Left kidney (tissue), 2 donors: ENCODE data around the gene RAB37. TPM values are rescaled to one million over a fixed set of nuclear protein-coding genes. Genes with fewer than 3 reads are reported as not detected.

ENCODE experiments used
- DNase-seq: peaks from one replicate; pipeline ENCODE4 v3.0.0-alpha.2; 2013
- polyA plus RNA-seq: library from polyadenylated mRNA; unstranded; fragments of 120-200 nt; gene quantifications from one replicate; pipeline ENCODE4 v1.2.1, GENCODE V29; 2013; ENCODE audit not compliant: insufficient read length

Gene RAB37
- polyA plus RNA-seq, 1 donor = 6.6 TPM

DNA sequence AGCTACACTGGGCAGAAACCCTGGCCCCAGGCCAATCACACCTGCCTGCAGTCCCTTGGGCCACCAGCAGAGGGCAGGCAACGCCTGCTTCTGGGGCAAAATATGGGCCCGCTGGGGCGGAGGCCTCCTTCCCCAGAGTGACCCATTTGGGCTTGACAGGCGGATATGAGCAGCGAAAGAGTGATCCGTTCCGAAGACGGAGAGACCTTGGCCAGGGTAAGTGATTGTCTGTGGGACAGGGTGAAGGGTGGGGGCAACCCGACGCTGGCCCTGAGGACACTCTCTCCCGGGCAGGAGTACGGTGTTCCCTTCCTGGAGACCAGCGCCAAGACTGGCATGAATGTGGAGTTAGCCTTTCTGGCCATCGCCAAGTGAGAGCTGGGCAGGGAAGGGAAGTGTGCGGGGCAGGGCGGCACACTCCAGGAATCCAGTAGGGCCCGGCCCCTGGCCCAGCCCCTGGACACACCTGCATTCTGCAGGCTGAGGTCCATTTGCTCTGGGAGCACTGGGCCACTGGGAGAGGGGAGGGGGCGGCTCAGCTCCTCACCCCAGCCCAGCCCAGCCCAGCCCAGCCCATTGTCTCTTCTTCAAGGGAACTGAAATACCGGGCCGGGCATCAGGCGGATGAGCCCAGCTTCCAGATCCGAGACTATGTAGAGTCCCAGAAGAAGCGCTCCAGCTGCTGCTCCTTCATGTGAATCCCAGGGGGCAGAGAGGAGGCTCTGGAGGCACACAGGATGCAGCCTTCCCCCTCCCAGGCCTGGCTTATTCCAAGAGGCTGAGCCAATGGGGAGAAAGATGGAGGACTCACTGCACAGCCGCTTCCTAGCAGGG, 7.9 kb downstream of the RAB37 start:
- no peak for DNase-seq

DNA sequence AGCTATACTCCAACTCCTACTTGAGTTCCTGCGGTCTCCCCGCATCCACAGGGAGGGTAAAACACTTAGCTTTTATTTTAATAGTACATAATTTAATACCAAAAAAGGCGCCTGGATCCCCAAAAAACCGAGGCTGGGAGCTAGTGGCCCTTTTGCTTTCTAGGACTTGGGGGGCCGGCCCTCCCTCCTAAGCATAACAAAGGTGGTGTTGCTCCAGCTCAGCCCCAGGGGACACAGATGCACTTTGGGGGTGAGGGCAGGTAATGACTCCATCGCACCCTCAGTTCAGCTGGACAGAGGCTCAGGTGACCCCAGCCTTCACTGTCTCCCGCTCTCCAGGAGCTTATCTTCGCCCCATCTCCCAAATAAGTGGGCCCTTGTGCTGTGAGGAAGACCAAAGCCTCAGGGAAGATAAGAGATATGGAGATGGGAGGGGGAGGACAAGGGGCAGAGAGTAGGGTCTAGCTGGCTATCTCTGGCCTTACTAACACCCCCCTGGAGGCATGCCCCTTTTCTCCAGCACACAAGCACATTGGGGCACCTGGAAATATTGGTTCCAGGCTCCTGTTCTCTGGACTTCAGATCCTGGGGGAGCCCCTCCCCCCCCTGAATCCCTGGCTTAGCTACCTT, 8.6 kb downstream of the RAB37 start:
- no peak for DNase-seq

DNA sequence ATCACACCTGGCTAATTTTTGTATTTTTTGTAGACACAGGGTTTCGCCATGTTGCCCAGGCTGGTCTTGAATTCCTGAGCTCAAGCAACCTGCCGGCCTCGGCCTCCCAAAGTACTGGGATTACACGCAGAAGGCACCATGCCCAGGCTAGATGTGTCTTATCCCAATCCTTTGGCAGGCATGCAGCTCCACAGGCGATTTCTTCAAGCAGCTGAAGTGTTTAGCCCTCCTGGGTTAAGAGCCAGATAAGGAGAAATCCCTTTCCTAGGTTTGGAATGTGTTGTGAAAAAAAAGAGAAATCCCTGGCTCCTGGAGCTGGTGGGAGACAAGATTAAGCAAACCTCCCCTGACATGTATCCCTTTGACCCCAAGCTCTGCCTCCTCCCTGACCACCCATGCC, 9.3 kb downstream of the RAB37 start:
- no peak for DNase-seq

DNA sequence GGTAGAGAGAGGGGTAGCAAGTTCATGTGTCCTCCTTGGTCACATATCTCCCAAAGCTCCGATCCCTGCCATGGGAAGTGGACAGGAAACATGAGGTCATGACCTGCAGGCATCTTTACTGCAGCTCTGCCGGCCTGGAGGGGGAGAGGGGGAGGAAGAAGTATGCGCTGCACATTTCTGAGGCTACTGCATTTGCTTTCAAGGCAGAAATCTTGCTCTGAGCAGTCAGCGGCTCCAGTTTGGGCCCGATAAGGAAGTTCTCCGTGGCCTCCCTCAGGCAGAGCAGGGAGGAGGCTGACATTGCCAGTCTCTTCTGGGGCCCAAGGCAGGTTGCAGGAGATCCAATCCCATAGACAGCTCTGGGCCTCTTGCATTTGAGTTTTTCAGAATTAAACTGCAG, 9.9 kb downstream of the RAB37 start:
- no peak for DNase-seq

DNA sequence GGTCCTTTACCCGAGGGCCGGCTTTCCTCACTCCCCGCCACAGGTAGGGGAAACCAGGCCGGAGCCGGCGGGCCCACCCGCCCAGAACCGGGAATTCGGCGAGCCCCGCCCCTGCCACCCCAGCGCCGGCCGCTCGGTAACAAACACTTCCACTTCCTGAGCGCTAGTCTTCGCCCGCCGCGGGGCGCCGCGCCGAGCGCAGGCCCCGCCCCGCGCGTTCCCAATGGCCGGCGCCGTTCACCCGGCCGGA, 11.1 kb downstream of the RAB37 start:
- DNase-seq = no peak

DNA sequence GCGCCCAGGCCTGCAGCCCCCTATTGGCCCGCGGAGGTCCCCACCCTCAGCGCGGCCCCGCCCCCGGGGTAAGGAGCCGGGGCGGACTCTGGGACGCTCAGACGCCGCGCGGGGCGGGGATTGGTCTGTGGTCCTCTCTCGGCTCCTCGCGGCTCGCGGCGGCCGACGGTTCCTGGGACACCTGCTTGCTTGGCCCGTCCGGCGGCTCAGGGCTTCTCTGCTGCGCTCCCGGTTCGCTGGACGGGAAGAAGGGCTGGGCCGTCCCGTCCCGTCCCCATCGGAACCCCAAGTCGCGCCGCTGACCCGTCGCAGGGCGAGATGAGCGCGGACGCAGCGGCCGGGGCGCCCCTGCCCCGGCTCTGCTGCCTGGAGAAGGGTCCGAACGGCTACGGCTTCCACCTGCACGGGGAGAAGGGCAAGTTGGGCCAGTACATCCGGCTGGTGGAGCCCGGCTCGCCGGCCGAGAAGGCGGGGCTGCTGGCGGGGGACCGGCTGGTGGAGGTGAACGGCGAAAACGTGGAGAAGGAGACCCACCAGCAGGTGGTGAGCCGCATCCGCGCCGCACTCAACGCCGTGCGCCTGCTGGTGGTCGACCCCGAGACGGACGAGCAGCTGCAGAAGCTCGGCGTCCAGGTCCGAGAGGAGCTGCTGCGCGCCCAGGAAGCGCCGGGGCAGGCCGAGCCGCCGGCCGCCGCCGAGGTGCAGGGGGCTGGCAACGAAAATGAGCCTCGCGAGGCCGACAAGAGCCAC, 11.6 kb downstream of the RAB37 start, which contains the start of gene NHERF1:
TSS of gene NHERF1 (plus strand) at position 100 of the 750 bp plus-strand sequence. CDS start at position 319, 219 bp downstream.
- peak; percentile 91 for DNase-seq

DNA sequence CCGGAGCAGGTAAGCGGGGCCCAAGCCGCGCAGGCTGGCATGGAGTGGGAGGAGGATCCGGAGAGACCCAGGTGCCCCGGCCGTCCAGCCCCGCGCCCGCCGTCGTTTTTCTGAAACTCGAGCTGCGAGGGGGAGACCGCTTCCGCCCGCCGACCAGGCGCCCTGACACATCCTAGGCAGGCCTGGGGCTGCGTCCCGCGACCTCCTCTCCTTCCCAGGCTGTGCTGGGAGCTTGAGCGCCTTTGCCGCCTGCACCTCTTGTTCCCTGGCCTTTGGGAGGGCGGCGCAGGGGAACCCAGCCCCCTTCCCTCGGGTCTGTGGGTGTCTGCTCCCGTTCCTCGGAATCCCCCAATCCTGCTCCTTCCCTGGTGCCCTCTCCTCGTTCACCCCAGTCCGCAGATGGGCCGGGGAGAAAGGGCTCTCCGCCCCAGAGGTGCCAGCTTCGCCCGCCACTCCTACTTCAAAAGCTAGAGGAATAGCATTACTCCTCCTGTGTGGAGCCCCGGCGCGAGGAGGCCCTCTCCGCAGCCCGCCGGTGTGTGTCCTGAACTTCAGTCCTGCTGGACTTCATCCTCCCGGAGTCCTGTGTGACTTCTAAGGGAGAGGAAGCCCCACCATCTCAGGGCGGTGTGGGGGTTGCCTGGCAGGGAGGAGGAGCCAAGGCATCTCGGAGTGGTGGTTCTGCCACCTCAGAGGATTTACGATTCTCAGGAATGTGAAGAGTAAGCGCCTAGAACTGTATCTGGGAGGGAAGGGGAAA, 12.4 kb downstream of the RAB37 start:
- DNase-seq = no peak

DNA sequence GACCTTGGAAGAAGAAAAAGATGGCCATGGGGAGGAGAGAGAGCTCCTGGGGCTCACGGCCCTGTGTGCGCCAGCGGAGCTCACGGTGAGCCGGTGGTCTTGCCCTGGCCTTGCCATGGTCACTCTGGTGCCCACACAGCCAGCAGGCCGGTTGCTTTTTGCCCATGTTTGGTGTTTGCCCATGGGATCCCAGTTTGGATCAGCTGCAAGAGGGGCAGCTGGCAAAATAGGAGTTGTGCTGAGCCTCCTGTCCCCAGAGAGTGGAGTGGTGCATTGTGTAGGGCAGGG, 12.9 kb downstream of the RAB37 start:
- DNase-seq = no peak

DNA sequence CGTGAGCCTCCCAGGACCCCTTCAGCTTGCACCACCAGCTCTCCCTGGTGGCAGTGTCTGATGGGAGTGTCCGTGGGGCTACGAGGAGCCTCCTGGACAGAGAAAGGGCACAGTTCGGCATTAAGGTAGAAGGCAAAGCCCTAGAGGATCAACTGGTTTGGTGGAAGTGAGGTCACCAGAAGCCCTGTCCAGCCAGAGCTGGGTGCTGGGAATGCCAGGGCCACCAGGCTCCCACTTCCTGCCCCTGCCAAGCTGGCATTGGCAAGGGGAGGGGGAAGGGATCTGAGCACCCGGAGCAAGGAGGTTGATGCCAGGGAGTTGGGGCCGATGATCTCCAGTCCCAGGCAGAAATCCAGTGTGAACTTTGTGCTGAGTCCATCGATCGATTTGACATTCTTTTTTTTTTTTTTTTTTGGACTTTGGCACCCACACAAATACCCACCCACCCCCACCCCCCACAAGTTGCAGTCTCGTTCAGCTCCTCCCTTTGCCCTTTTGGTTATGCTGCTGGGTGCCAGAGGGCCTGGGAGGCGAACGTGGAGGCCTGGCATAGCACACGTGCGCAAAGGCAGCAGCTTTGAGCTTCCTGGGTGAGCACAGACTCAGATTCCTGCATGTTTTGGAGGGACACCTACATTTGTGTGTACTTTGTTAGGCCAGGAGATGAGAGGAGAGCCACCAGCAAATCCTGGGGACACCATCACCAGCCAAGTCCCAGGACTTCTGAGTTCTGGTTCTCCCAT, 13.4 kb downstream of the RAB37 start:
- no peak for DNase-seq

DNA sequence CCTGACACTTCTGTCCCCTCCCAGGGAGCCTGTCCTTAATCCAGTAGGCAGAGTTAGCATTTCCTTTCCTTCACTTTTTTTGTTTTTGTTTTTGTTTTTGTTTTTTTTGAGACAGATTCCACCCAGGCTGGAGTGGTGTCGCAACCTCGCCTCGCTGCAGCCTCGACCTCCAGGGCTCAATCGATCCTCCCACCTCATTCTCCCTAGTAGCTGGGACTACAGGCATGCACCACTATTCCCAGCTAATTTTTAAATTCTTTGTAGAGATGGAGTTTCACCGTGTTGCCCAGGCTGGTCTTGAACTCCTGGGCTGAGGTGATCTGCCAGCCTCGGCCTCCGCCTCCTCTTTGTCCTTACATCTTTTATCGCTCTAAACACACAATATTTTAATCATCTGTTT, 15.4 kb downstream of the RAB37 start:
- no peak for DNase-seq

DNA sequence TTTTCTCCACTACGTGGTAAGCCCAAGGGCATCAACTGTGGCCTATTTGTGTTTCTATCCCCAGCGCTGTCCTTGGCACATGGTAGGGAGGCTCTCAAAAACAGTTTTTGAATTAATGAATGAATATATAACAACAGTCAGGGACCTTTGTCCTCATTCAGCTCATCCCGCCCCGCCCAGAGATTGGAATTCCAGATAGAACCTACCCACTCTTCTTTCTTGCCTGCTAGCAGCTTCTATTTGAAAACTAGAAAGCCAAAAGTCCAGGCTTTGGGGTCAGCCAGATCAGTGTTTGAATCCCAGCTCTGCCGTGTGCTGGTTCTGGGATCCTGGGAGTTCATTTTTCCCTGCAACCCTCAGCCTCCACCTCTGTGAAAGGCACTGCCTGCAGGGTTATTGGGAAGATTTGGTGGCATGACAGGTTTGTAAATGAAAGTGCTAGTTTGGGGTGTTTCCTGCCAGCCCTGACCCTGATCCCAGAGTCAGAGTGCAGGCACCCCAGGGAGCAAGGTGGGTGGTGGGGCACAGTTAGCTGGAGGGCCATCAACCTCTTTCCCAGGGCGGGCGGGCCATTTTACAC, 15.9 kb downstream of the RAB37 start:
- DNase-seq = no peak

DNA sequence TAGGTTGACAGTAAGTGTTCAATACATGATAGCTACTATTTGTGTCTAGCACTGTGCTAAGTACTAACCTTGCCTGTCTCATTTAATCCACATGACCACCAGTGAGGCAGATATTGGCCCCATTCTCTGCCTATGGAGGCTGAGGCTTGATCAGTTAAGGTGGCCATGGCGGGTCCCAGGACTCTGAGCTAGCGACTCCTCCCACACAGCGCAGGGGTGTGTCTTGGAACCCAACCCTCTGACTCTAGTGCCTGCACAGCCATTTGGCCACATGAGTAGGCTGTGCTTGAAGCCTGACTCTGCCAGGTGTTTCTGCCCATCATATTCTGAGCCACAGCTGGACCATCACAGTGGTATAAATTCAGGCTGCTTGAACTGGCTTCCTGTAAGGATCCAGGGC, 17.8 kb downstream of the RAB37 start:
- DNase-seq = no peak

DNA sequence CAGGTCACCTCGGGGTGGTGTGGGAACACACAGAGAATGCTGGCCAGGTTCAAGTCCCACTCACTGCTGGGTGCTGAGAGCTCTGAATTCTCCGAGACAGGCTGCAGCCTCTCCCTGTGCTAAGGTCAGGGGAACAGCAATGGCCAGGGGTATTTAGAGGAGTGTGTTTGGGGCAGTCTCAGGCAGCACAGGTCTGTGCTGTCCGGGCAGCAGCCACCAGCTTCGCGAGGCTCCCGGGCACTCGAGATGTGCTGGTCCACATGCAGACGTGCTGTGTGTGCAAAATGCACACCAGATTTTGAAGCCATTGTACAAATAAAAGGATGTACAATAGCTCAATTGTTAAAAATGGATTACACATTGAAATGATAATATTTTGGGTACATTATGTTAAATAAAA, 18.5 kb downstream of the RAB37 start:
- DNase-seq = no peak

DNA sequence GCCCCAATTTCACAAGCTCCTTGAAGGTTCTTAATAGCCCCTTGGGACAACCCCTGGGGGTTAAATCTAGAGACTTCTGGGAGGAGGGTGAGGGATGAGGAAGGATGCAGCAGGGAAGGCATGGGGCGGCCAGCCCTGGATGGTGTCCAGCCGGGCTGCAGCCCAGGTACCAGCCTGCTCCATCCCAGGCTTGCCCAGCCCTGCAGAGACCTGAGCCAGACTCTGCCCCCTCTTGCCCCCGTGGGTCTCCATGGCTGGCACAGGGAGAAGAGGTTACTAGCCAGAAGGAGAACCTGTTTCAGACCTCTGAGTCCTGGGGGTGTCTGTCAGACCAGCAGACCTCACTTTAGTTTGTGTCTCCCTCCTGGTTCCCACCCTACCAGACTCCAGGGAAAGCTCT, 19.8 kb downstream of the RAB37 start:
- DNase-seq = no peak

DNA sequence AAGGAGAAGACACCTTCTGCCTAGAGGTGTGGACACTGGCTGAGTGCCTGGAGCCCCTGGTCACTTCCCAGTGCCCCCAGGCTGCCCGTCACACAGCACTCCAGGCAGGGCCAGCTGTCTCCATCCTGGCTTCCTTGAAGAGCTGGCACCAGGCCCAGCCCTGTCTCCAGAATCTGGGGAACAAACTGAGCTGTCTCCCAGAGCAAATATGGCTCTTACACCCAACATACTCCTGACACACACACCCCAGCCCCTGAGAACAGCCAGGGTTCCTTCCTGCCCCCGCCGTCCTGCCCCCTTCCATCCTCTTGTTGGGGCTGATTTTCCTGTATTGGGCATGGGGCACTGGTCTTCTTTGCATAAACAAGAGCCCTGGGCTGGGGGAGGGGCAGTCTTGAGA, 20.4 kb downstream of the RAB37 start:
- DNase-seq = no peak

DNA sequence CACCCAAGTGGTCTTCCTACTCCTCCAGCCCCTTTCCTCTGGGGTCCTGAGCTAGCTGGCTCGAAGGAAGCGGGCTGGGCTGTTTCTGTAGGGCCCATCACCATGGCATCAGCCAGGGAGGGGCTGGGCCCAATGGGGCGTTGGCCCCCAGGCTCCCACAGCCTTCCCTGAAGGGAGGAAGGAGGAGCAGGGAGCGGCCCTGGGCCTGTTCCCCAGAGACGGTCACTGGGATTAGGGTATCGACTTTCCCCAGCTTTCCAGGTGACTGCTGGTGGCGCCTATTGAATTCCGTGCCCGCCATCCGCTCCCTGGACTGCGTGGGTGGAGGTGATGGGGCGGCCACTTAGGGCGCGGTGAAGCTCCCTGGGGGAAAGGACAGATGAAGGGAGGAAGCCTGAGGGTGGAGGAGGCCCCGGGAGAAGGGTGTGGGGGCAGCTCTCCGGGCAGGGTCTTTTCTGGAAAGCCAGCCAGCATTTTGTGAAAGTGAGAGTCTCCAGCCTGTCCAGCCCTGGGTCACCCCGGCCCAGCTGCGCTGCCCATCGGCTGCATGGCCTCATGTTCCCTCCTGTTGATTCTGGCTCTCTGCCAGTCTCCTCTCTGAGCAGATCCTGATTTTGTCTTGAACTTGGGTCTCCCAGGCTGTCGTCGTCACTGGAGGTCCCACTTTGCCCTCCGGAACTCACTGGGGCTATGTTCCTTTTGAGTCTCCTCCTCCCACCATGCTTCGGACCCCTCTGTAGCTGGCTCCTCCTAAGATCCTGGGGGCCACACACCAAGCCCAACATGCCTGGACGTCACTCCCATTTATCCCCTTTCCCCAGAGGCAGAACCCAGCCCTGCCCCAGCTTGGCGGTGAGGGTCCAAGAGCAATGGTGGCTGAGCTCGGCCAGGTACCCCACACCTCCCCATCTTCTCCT, 21.1 kb downstream of the RAB37 start:
- no peak for DNase-seq

DNA sequence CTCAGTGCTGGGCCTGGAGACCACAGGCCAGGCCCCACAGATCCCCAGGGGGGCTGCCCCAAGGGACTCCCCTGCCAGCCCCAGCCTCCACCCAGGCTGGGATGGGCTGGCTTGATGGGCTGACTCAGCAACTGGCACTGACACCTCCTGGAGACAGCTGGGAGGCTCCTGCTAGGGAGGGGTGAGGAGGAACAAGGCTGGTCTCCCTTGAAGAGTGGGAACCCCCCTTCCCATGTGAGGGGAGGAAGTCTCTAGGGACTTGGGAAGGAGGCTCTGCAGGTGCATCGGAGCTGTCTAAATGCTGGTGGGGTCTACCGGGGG, 21.8 kb downstream of the RAB37 start:
- DNase-seq = no peak

DNA sequence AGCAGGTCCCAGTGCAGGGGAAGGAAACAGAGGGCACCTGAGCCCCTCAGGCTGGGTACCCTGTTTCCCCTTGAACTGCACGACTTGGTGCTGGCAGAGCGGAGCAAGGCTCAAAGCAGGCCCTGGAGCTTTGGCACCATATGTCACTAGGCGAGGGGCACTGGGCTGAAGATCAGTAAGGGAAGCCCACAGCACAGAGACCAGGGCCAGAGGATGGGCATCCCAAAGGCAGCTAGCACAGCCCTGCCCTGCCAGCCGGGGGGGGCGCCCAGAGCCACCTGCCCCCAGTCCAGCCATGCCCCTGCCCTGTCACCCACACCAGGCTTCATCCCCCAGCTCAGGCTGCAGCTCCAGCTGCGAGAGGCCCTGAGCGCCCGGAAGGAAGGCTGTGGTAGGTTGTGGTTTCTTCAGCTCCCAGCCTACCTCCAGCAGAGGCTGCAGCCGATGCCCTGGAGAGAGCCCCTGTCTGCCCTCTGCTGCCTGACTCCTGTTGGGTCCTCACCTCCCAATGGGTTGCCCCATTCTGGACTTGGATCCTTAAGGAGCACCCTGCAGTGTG, 22.3 kb downstream of the RAB37 start:
- no peak for DNase-seq

DNA sequence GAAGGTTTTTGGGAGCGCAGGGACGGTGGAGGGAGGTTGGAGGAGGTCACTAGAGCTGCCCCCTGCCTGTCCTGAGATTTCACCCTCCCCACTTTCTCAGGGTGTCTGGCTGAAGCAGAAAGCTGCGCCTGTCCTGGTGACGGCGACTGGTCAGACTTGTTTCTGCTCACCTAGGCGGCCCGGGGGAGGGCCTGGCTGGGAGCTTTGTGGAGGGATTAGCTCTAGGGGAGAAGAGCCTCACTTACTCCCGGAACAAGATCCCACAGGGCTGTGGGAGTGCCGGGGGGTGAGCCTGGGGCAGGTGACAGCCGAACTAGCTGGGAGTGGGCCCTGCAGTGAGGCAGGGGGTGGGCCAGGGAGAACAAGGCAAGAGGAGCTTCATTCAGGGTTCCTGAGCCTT, 22.9 kb downstream of the RAB37 start:
- DNase-seq = no peak

DNA sequence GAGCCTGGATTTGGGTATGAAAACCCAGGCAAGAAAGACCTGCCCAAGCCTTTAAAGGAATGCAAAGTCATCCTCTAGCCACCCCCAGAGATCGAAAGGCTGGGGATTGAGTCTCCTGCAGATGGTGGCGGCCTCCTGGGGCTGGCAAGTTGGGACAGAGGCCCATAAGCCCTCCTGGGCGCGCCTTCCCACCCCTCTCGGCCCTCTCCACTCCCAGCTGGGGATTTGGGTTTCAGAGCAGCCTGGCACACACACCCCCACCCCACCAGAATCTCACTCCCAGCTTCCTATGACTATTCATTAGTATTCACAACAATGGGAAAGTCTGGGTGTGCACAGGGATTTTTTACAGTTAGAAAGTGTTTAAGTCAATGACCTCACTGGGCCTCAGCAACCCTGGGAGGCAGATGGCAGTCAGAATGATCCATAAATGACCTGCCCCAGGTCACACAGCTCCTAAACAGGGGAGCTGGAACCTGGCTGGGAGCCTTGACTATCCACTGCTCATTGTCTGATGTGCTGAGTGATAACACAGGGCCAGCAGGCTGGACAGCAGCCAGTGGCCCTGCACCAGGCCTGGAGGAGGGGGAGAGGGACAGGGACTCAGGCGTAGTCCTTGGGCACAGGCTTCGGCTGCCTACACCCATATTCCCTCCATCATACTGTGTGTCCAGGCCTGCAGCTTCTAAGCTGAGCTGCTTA, 23.5 kb downstream of the RAB37 start:
- no peak for DNase-seq
